B cell (primary cell): ENCODE results near the gene SCN11A.

ENCODE experiments used
- CTCF ChIP-seq: fragments of 200-600 bp; IDR thresholded peaks from one replicate; pipeline ENCODE4 v1.8.0; 2022; ENCODE audit warnings: antibody characterized with exemption, mild to moderate bottlenecking
- EZH2 ChIP-seq: IDR thresholded peaks from 2 replicates; pipeline ENCODE4 v1.6.1; 2012; ENCODE audit warnings: borderline replicate concordance, low read depth, mild to moderate bottlenecking, moderate library complexity, low read length; ENCODE audit not compliant: insufficient read depth, poor library complexity, severe bottlenecking

GRCh38 chr3:39080026-39080425, 28.3 kb upstream of the SCN11A start:
- TF ChIP-seq CTCF (no peak), EZH2 (no peak)
